GM21529 (cell line): ENCODE results near the gene RDH5.

Source experiments
- ATAC-seq: cut with Tn5 transposase; IDR thresholded peaks from one replicate; pipeline ENCODE4 v1.9.1; 2021; ENCODE audit not compliant: unreplicated experiment

Gene RDH5, protein sequence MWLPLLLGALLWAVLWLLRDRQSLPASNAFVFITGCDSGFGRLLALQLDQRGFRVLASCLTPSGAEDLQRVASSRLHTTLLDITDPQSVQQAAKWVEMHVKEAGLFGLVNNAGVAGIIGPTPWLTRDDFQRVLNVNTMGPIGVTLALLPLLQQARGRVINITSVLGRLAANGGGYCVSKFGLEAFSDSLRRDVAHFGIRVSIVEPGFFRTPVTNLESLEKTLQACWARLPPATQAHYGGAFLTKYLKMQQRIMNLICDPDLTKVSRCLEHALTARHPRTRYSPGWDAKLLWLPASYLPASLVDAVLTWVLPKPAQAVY

DNA sequence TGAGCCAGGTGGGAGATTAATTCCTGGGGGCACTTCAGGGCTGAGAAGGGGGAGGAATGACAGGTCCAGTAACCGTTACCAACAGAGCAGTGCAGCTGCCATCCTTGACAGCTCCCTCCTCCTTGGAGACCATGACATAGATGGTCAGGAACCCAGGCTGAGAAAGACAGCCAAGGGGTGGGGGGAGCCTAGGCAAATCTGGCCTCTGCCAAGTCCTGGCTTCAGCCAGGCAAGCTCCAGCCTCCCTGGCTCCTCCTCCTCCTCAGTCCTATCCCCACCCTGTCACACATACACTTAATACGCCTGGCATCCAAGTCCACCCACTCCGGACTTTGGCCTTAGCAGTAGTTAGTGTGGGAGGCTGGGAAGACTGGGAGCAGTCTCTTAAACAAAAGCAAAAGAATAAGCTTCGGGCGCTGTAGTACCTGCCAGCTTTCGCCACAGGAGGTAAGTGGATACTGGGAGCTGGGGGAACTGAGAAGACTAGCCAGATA lies at the start of gene RDH5:
RDH5 (plus strand) TSS at position 323 of the 494 bp plus-strand sequence. CDS start 792 bp downstream, outside the sequence.
- ATAC-seq: no peak

- no peak for ATAC-seq
Measured at GRCh38 chr12:55671746-55672145, 48.4 kb upstream of the RDH5 start.

DNA sequence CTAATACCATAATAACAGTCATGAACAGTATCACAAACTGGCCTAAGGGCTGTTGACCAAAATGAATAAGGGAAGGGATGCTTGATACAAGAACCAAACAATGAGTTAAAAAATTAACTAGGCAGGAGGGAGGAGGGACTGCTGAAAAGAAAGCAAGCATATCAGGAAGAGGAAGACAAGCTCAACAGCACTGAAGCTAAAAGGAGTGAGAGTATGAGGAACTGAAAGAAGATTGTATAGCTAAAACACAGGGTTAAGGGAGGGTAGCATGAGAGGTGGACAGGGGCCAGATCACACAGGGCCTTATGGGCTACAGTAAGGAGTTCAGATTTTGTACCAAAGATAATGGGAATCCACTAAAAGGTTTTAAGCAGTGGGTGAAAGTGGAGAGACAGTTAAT lies 46.6 kb upstream of the RDH5 start:
- ATAC-seq: peak; percentile 100

DNA sequence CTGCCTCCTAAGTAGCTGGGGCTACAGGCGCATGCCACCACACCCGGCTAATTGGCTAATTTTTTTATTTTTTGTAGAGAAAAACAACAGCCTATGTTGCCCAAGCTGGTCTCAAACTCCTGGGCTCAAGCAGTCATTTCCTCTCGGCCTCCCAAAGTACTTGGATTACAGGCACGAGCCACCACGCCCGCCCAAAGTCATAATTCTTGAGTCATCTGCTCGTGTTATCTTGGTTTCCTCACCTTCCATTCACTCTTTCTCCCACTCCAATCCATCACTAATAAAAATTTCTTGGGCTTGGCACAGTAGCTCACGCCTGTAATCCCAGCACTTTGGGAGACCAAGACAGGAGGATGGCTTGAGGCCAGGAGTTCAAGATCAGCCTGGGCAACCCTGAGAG lies 44.5 kb upstream of the RDH5 start:
- ATAC-seq: no peak

DNA sequence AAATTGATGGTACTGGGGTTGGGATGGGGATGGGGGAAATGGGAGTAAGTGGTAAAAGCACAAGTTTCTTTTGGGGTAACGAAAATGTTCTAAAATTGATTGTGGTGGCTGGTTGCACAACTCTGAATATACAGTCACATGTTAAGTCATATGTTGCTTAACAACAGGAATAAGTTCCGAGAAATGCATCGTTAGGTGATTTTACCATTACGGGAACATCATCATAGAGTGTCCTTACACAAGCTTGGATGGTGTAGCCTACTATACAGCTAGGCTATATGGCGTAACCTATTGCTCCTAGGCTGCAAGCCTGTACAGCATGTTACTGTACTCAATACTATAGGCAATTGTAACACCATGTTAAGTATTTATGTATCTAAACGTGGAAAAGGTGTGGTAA lies 43.5 kb upstream of the RDH5 start:
- ATAC-seq: no peak

DNA sequence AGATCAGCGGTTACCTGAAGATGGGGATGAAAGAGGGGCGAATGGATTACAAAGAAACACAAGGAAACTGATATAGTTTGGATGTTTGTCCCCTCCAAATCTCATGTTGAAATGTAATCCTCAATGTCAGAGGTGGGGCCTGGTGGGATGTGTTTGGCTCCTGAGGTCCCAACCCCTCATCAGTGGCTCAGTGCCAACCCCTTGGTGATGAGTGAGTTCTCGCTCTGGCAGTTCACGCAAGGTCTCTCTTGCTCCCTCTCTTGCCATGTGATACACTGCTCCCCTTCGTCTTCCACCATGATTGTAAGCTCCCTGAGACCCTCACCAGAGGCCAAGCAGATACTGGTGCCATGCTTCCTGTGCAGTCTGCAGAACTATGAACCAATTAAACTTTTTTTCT lies 40.5 kb upstream of the RDH5 start:
- no peak for ATAC-seq

DNA sequence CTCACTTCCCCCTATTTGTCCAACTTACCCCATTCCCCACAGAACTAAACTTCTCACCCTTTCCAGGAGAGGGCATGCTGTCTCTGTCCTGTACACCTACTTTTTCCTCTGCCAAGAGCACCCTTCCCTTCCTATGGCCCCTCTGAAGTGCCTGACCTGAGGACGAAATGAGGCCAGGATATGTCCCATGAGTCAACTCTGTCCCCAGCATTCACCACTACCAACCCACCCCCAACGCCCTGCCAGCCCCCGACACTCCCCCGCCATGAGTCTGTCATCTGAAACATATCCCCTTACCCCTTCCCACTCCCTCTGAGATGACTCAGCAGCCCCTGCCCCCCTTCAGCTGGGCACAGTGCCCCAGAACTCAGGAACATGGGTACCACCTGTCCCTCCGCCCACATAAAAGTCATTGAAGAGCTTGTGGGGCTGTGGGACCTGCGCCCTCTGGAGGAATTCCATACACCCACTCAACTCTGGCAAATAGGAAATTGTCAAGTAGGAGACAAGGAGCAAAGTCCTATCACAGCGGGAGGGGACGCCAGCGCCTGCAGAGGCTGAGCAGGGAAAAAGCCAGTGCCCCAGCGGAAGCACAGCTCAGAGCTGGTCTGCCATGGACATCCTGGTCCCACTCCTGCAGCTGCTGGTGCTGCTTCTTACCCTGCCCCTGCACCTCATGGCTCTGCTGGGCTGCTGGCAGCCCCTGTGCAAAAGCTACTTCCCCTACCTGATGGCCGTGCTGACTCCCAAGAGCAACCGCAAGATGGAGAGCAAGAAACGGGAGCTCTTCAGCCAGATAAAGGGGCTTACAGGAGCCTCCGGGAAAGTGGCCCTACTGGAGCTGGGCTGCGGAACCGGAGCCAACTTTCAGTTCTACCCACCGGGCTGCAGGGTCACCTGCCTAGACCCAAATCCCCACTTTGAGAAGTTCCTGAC lies 38.8 kb upstream of the RDH5 start:
- ATAC-seq: no peak

DNA sequence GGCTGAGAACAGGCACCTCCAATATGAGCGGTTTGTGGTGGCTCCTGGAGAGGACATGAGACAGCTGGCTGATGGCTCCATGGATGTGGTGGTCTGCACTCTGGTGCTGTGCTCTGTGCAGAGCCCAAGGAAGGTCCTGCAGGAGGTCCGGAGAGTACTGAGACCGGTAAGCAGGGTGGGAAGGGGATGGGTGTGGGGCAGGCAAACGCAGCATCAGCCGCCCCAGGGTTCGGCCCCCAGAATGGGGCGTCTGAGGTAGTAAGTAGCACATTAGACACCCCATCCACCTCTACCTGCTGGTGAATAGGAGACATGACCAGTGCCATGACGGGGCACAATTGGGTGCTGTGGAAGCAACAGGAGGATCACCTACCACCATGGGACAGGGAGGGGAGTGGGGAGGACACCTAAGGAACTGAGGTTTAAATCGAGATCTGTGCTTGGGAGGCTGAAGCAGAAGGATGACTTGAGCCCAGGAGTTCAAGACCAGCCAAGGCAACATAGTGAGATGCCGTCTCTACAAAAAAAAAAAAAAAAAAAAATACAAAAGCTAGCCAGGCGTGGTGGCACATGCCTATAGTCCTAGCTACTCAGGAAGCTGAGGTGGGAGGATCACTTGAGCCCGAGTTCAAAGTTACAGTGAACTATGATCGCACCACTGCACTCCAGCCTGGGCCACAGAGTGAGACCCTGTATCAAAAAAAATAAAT lies 38.0 kb upstream of the RDH5 start:
- no peak for ATAC-seq

DNA sequence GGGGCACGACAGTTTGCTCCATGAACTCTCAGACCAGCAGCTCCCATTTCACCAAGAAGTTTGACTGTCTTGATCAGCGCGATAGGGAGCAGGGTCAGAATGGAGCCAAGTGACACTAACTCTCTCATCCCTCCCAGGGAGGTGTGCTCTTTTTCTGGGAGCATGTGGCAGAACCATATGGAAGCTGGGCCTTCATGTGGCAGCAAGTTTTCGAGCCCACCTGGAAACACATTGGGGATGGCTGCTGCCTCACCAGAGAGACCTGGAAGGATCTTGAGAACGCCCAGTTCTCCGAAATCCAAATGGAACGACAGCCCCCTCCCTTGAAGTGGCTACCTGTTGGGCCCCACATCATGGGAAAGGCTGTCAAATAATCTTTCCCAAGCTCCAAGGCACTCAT lies 36.5 kb upstream of the RDH5 start:
- no peak for ATAC-seq

DNA sequence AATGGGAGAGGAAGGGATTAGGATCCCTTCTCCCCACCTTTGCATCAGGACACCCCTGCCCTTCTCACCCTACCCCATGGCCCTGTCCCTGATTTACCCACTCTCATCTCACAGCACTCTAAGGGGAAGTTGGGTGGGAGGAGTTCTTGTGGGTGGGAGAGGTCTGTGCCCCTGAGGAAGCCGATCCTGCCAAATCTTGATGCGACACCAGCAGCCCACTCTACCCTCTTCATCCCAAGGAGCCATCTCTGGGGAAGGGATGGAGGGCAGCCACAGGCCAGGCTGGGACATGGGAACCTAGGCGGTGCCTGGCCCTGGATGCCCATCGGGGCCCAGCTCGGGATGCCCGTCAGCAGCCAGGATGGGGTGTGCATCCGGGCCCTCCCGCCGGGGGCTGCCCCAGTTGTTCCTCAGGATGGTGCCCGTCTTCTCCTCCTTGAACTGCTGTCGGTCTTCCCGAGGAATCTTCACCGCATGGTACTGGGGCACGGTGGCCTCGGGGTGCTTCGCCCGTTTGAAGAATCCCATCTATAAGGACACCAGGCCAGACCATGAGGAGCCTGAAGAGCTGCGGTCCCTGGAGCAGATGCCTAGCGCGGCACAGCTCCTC lies 35.3 kb upstream of the RDH5 start:
- no peak for ATAC-seq

DNA sequence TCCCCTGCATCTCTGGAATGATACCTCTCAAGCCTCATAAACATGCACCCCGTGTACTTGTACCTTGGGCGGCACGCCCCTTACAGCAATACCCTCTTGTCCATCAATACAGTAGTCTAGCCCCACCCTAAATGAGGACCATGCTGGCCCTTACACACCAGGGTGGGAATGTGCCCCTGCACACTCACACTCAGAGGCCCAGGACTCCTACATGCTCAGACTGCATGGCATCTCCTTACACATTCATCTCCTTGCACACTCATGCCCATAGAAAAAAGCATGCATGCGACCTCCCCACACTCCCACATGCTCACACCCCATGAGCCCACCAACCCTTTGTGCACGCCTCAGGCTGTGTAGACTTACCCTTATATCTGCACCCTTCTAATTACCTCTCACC lies 34.5 kb upstream of the RDH5 start:
- ATAC-seq: no peak

DNA sequence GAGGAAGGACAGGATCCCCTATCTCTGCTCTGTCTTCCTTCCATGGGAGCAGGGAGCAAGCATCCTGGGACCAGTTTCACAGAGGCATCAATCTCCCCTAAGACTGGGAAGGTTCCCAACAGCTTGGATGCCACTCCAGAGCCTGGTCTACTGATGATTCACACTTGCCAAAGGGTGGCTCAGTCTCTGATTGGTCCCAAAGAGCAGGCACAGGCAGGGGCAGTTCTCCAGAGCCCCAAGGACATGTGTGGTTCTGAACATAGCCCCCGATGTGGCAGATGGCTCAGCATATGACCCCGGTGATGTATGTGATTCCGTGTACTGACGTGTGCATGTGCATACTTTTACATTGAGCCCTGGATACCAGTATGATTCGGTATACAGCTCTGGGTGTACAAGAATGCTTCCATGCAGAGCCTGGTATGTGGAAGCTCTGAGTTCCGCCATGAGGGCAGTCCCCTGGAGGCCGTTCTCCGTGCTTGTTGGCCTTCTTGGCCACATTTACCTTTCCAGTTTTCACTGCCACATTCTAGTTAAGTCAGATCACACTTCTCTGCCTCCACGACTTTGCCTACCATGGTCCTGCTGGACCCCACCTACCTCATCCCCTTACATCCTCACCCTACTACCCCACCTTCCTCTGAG lies 33.7 kb upstream of the RDH5 start:
- ATAC-seq: no peak

DNA sequence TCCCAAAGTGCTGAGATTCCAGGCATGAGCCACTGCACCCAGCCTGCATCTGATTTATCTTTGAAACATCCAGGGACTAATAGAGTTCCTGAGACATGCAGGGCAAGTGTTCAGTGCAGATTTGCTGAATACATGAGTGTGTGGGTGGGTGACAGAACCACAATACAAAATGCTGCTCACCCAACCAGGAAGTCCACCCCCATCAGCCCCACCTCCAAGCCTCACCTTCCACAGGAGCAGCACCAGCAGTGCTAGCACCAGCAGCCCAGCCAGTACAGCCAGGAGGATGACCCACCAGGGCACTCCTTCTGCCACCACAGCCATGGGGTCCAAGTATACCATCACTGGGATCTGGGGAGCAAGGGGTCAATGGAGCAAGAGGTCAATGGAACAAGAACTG lies 32.4 kb upstream of the RDH5 start:
- no peak for ATAC-seq

- no peak for ATAC-seq
Measured at GRCh38 chr12:55688716-55689655, 31.2 kb upstream of the RDH5 start.

- ATAC-seq: no peak
Measured at GRCh38 chr12:55692631-55693322, 27.4 kb upstream of the RDH5 start.

GRCh38 chr12:55693323-55694187 lies 26.6 kb upstream of the RDH5 start:
- ATAC-seq: no peak

GRCh38 chr12:55694188-55694515 lies 26.0 kb upstream of the RDH5 start:
- no peak for ATAC-seq

DNA sequence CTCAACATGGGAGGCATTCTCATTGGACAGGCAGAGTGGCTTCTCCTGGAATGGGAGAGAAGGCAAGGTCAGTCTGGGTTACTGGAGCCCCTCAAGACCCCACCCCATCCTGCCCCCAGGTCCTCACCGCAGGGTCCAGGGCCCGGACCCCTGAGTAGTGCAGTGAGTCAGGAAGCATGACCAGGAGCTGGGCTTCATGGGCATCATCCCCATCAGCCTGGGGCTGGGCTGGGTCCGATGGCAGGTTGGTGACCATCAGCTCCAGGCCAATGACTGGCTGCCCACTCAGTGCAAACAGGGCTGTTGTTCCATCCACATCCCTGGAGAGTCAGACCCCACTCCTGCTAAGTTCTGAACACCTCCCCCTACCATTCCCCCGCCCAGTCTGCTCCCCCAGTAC lies 25.5 kb upstream of the RDH5 start:
- ATAC-seq: no peak
